Ovary (tissue), 3 donors: ENCODE measurements around the gene PTTG1IP.

Source experiments
- CTCF ChIP-seq, 3 donors: fragments of 450-650 bp in 2 of 3; fragments of 200-600 bp in 1 of 3; IDR thresholded peaks; one replicate each; pipeline versions ENCODE4 v1.5.1 to v1.8.0; 2016 to 2022; ENCODE audit warnings: antibody characterized with exemption in 3 of 3, mild to moderate bottlenecking in 1 of 3
- POLR2A ChIP-seq: fragments of 450-650 bp; IDR thresholded peaks from one replicate; pipeline ENCODE4 v1.6.1; 2017; ENCODE audit warnings: antibody characterized with exemption, mild to moderate bottlenecking, moderate library complexity
- donor health status: DM: no; HTN: no; CAD: no.

- TF ChIP-seq POLR2A (no peak), CTCF (IDR thresholded peaks at IDR 0.05) (no peak)
Measured at GRCh38 chr21:44898851-44899767, 25.6 kb upstream of the PTTG1IP start.
